Neural progenitor cell (in vitro differentiated cells): ENCODE data around the gene INTS11. TPM values are rescaled to one million over a fixed set of nuclear protein-coding genes. Genes with fewer than 3 reads are reported as not detected.

Experiments
- DNase-seq: peaks from one replicate; pipeline ENCODE4 v3.0.0-alpha.2; 2016; ENCODE audit warnings: low spot score
- H2AFZ ChIP-seq: fragments of 200-600 bp; sonication (generic); replicated peaks from 2 replicates; pipeline ENCODE4 v1.6.1; 2016; ENCODE audit warnings: antibody characterized with exemption
- H3F3A ChIP-seq: fragments of 200-600 bp; sonication (generic); 2 replicates; pipeline ENCODE4 v1.6.1; 2016; ENCODE audit warnings: antibody characterized with exemption, low read depth
- H3K27ac ChIP-seq: fragments of 200-600 bp; sonication (generic); 2 replicates; pipeline ENCODE4 v1.5.1; 2016; ENCODE audit warnings: mild to moderate bottlenecking
- H3K27me3 ChIP-seq: fragments of 200-600 bp; sonication (generic); 2 replicates; pipeline ENCODE4 v1.6.1; 2016; ENCODE audit warnings: mild to moderate bottlenecking, moderate library complexity
- H3K36me3 ChIP-seq: fragments of 200-600 bp; sonication (generic); 2 replicates; pipeline ENCODE4 v1.5.1; 2016
- H3K4me1 ChIP-seq: fragments of 200-600 bp; sonication (generic); 2 replicates; pipeline ENCODE4 v1.6.1; 2016; ENCODE audit warnings: mixed run types
- H3K4me2 ChIP-seq: fragments of 200-600 bp; sonication (generic); 2 replicates; pipeline ENCODE4 v1.6.1; 2016
- H3K4me3 ChIP-seq: fragments of 200-600 bp; sonication (generic); 2 replicates; pipeline ENCODE4 v1.5.1; 2016
- H3K79me2 ChIP-seq: fragments of 200-600 bp; sonication (generic); 2 replicates; pipeline ENCODE4 v1.6.1; 2016; ENCODE audit warnings: low read depth
- H3K9ac ChIP-seq: fragments of 200-600 bp; sonication (generic); 2 replicates; pipeline ENCODE4 v1.6.1; 2016
- H3K9me3 ChIP-seq: fragments of 200-600 bp; sonication (generic); 2 replicates; pipeline ENCODE4 v1.5.1; 2016; ENCODE audit warnings: low read depth
- H4K20me1 ChIP-seq: fragments of 200-600 bp; sonication (generic); 2 replicates; pipeline ENCODE4 v1.6.1; 2016; ENCODE audit warnings: low read depth
- H3K27ac Mint-ChIP-seq: 3 replicates; pipeline ENCODE4 v1.8.0; 2021; ENCODE audit warnings: mixed read lengths
- H3K27me3 Mint-ChIP-seq: 2 replicates; pipeline ENCODE4 v1.8.0; 2022; ENCODE audit warnings: low read depth, mild to moderate bottlenecking, inconsistent platforms, moderate library complexity, mixed read lengths; ENCODE audit not compliant: insufficient read depth
- H3K36me3 Mint-ChIP-seq: 3 replicates; pipeline ENCODE4 v1.8.0; 2021; ENCODE audit warnings: mixed read lengths
- H3K4me1 Mint-ChIP-seq: 3 replicates; pipeline ENCODE4 v1.8.0; 2021; ENCODE audit warnings: mixed read lengths
- H3K4me3 Mint-ChIP-seq: 3 replicates; pipeline ENCODE4 v1.8.0; 2021; ENCODE audit warnings: mild to moderate bottlenecking, moderate library complexity, mixed read lengths
- H3K9me3 Mint-ChIP-seq: 3 replicates; pipeline ENCODE4 v1.8.0; 2020; ENCODE audit warnings: mixed read lengths
- CTCF ChIP-seq: fragments of 200-600 bp; sonication (generic); IDR thresholded peaks from 2 replicates; pipeline ENCODE4 v1.5.1; 2017; ENCODE audit warnings: antibody characterized with exemption, mild to moderate bottlenecking
- EZH2 ChIP-seq: fragments of 200-600 bp; sonication (generic); IDR thresholded peaks from 2 replicates; pipeline ENCODE4 v1.6.1; 2017; ENCODE audit warnings: antibody characterized with exemption, mild to moderate bottlenecking, moderate library complexity
- EZH2phosphoT487 ChIP-seq: fragments of 200-600 bp; sonication (generic); IDR thresholded peaks from 2 replicates; pipeline ENCODE4 v1.6.1; 2017; ENCODE audit warnings: antibody characterized with exemption
- total RNA-seq: library from RNA; depleted of rRNA; stranded (reverse); fragments of >200 nt; gene quantifications from 2 replicates; pipeline ENCODE4 v1.2.3, GENCODE V29; 2015; ENCODE audit warnings: low replicate concordance

The INTS11 gene
- total RNA-seq, 1 donor from 2014 or later, result 62.4 TPM

DNA sequence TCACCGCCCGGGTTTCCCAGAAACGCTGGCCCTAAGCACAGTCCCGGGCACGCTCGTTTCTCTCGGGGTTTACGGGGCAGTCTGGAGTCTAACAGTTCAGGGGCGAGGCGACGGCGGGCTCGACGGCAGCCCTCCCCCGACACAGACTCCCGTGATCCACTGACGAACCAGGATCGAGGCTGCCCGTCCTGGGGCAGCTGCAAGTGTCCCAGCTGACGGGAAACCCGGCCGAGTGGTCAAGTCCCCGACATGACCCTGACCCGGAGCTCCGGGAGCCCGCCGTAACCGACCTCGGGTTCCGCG is 51.3 kb downstream of the INTS11 start:
- peak overlapping the region; percentile 100 for H3K4me3 ChIP-seq
- peaks cover 13% of the 10 kb centered on the region for H3K36me3 Mint-ChIP-seq
- H3K36me3 ChIP-seq, result no peaks in the 10 kb centered on the region
- no peak overlapping the region for H2AFZ ChIP-seq
- H3K27ac ChIP-seq, result peak overlapping the region; percentile 64
- peak overlapping the region; percentile 97 for H3K4me2 ChIP-seq
- peak overlapping the region; percentile 91 for H3K4me3 Mint-ChIP-seq
- H4K20me1 ChIP-seq, result peaks cover 47% of the 10 kb centered on the region
- peaks cover 12% of the 10 kb centered on the region for H3K4me1 ChIP-seq
- H3K4me1 Mint-ChIP-seq, result peaks cover 30% of the 10 kb centered on the region
- H3F3A ChIP-seq, result no peaks in the 10 kb centered on the region
- H3K9me3 Mint-ChIP-seq, result peaks cover 2% of the 10 kb centered on the region
- DNase-seq, result no peak
- peaks cover 52% of the 10 kb centered on the region for H3K79me2 ChIP-seq
- no peaks in the 10 kb centered on the region for H3K9me3 ChIP-seq
- peak overlapping the region; percentile 96 for H3K9ac ChIP-seq
- no peaks in the 10 kb centered on the region for H3K27me3 ChIP-seq
- H3K27ac Mint-ChIP-seq, result no peak overlapping the region
- no peak for TF ChIP-seq CTCF
- no peak for TF ChIP-seq EZH2phosphoT487
- H3K27me3 Mint-ChIP-seq, result peaks cover 4% of the 10 kb centered on the region

GRCh38 chr1:1272341-1273208 is 51.9 kb downstream of the INTS11 start:
- DNase-seq, result no peak
- no peaks in the 10 kb centered on the region for H3K9me3 ChIP-seq
- peaks cover 2% of the 10 kb centered on the region for H3K9me3 Mint-ChIP-seq
- peak overlapping the region; percentile 100 for H3K4me3 ChIP-seq
- H3K4me3 Mint-ChIP-seq, result peak overlapping the region; percentile 91
- peaks cover 13% of the 10 kb centered on the region for H3K36me3 Mint-ChIP-seq
- peaks cover 53% of the 10 kb centered on the region for H4K20me1 ChIP-seq
- H3K27ac Mint-ChIP-seq, result peak overlapping the region; percentile 79
- H3K79me2 ChIP-seq, result peaks cover 54% of the 10 kb centered on the region
- H3F3A ChIP-seq, result no peaks in the 10 kb centered on the region
- peaks cover 4% of the 10 kb centered on the region for H3K27me3 Mint-ChIP-seq
- TF ChIP-seq CTCF (no peak), EZH2phosphoT487 (no peak), EZH2 (no peak)
- H3K27ac ChIP-seq, result no peak overlapping the region
- no peaks in the 10 kb centered on the region for H3K27me3 ChIP-seq
- H3K9ac ChIP-seq, result peak overlapping the region; percentile 96
- peak overlapping the region; percentile 97 for H3K4me2 ChIP-seq
- peaks cover 30% of the 10 kb centered on the region for H3K4me1 Mint-ChIP-seq
- H2AFZ ChIP-seq, result no peak overlapping the region
- H3K36me3 ChIP-seq, result no peaks in the 10 kb centered on the region
- H3K4me1 ChIP-seq, result peaks cover 12% of the 10 kb centered on the region

DNA sequence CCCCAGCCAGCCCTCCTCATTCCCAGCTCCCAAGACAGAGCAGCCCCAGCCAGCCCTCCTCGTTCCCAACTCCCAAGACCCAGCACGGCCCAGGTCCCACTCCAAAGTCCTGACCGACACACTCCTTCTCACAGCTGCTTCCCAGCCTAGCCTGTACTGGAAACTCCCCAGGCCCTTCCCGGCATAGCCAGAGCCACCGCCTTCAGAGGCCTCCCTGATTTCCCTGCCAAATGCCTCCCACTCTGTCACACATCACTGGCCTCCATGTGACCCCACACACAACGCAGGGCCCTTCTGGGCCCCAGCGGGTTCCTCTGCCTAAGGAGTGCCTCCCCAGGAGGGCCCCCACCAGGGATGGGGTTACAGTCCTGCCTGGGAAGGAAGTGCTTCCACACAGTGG is 53.6 kb downstream of the INTS11 start:
- H3K4me3 Mint-ChIP-seq, result peak overlapping the region; percentile 82
- H3K36me3 ChIP-seq, result no peaks in the 10 kb centered on the region
- peaks cover 59% of the 10 kb centered on the region for H3K79me2 ChIP-seq
- H2AFZ ChIP-seq, result no peak overlapping the region
- peaks cover 4% of the 10 kb centered on the region for H3K27me3 Mint-ChIP-seq
- TF ChIP-seq EZH2phosphoT487, result no peak
- no peak for TF ChIP-seq CTCF
- TF ChIP-seq EZH2, result no peak
- H3K27me3 ChIP-seq, result no peaks in the 10 kb centered on the region
- peak overlapping the region; percentile 49 for H3K9ac ChIP-seq
- H3K27ac Mint-ChIP-seq, result no peak overlapping the region
- H3K4me3 ChIP-seq, result no peak overlapping the region
- no peak overlapping the region for H3K4me2 ChIP-seq
- peaks cover 29% of the 10 kb centered on the region for H3K4me1 Mint-ChIP-seq
- H4K20me1 ChIP-seq, result peaks cover 69% of the 10 kb centered on the region
- H3K27ac ChIP-seq, result no peak overlapping the region
- peaks cover 12% of the 10 kb centered on the region for H3K4me1 ChIP-seq
- no peaks in the 10 kb centered on the region for H3K9me3 ChIP-seq
- H3K36me3 Mint-ChIP-seq, result peaks cover 19% of the 10 kb centered on the region
- H3K9me3 Mint-ChIP-seq, result peaks cover 2% of the 10 kb centered on the region
- no peak for DNase-seq
- no peaks in the 10 kb centered on the region for H3F3A ChIP-seq
